K562 treated with DMSO at 1 percent for 4 hours (cell line): ENCODE measurements around the gene DISP2. TPM values are rescaled to one million over a fixed set of nuclear protein-coding genes. Genes with fewer than 3 reads are reported as not detected.

ENCODE experiments used
- total RNA-seq: library from RNA; unstranded; fragments of 300-600 nt; gene quantifications from 2 replicates; pipeline ENCODE4 v1.2.3, GENCODE V29; 2022; ENCODE audit not compliant: insufficient read depth

DISP2 gene, protein sequence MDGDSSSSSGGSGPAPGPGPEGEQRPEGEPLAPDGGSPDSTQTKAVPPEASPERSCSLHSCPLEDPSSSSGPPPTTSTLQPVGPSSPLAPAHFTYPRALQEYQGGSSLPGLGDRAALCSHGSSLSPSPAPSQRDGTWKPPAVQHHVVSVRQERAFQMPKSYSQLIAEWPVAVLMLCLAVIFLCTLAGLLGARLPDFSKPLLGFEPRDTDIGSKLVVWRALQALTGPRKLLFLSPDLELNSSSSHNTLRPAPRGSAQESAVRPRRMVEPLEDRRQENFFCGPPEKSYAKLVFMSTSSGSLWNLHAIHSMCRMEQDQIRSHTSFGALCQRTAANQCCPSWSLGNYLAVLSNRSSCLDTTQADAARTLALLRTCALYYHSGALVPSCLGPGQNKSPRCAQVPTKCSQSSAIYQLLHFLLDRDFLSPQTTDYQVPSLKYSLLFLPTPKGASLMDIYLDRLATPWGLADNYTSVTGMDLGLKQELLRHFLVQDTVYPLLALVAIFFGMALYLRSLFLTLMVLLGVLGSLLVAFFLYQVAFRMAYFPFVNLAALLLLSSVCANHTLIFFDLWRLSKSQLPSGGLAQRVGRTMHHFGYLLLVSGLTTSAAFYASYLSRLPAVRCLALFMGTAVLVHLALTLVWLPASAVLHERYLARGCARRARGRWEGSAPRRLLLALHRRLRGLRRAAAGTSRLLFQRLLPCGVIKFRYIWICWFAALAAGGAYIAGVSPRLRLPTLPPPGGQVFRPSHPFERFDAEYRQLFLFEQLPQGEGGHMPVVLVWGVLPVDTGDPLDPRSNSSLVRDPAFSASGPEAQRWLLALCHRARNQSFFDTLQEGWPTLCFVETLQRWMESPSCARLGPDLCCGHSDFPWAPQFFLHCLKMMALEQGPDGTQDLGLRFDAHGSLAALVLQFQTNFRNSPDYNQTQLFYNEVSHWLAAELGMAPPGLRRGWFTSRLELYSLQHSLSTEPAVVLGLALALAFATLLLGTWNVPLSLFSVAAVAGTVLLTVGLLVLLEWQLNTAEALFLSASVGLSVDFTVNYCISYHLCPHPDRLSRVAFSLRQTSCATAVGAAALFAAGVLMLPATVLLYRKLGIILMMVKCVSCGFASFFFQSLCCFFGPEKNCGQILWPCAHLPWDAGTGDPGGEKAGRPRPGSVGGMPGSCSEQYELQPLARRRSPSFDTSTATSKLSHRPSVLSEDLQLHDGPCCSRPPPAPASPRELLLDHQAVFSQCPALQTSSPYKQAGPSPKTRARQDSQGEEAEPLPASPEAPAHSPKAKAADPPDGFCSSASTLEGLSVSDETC (N-terminal part only)
- not detected in 2 replicates for total RNA-seq

DNA sequence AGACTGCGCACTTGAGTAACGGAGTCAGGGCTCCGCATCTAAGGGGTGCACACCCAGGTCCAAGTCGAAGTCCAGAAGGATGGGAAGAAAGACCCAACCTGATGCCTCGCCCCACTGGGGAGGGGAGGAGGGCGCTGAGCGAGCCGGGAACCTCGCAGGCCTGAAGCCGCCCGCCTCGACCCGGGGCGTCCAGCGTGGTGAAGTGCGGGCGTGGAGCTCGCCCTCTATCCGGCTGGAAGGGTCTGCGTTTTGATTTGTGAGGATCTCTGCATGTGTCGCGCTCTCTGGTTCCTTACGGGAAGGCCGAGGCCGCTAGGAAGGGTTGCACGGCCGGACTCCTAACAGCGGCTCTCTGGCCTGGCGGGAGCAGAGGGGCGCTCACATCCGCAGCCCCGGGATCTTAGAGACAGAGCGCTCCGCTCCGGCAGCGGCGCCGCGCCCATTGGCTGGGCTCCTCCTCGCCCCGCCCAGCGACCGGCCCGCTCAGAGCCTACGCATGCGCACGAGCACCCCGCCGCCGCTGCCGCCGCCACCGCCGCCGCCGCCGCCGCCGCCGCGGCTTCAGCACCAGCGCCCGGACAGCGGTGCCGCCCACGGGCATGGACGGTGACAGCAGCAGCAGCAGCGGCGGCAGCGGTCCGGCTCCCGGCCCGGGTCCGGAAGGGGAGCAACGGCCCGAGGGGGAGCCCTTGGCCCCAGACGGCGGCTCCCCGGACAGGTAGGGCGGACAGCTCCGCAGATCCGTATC is at the start of gene DISP2:
Gene DISP2 (plus strand): TSS at position 497 of the 748 bp plus-strand sequence. CDS start 103 bp downstream, at position 600.

DNA sequence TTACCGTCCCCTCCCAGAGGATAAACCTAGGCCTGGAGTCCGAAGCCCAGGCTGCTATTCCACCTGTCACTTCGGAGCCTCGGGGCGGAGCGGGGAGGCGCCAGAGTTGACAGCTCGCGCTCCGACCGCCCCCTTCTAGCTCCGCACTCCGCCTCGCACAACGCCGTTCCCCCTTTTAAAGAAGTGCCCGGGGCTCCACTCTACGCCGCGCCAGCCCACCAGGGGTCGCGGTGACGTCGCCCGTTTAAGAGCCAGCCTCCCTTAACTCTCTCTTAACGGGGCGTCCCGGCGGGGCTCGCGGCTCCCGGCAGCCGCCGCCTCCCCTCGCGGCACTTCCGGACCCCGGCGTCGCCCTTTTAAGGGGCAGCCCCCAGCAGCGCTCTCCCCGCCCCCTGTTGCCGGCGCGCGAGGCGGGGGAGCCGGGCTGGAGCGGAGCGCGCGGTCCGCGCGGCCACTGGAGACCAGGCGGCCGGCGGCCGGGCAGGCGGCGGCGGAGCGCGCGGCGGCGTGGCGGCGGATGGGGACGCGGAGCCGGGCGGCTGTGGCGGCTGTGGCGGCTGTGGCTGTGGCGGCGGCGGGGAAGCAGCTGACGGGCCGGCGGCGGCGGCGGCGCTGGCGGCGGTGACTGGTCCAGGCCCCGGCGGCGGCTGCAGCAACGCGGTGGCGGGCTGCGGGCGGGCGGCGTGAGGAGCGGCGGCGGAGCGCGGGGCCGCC is 34.6 kb upstream of the DISP2 start, which contains the start of gene INAFM2:
Gene INAFM2 (plus strand): TSS at position 454 of the 714 bp plus-strand sequence. CDS start 364 bp downstream, outside the sequence.

DNA sequence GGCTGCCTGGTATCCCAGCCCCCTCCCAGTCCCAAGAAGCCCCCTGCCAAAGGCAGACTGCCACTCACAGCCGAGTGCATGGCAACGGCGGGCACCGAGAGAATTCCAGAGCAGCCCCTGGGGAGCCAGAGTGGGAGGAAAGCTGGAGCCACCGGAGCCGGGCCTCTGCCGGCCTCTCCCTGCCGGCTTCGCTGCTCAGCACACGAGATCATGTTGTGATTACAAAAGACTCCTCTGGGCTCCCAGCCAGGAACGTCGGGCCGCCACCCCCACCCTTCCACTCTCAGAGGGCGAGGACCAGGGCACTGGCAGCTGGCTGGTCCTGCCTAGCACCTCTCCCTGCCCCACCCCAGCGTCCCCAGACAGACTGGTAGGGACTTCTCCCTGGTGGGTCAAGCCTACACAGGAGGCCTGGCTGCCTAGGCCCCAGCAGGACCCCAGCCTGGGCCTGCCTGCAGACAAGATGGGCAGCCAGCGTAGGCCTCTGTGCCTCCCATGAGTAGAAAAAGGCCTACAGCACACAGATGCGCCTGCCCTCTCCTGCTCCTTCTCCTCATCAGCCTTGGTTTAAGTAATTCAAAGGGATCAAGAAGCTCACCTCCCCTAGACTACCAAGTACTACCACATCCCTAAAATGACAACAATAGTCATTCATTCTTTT is 17.1 kb upstream of the DISP2 start, which contains the start of gene CCDC9B:
Gene CCDC9B (minus strand): TSS at position 200 of the 661 bp plus-strand sequence. CDS start 120 bp downstream, at position 80.

DNA sequence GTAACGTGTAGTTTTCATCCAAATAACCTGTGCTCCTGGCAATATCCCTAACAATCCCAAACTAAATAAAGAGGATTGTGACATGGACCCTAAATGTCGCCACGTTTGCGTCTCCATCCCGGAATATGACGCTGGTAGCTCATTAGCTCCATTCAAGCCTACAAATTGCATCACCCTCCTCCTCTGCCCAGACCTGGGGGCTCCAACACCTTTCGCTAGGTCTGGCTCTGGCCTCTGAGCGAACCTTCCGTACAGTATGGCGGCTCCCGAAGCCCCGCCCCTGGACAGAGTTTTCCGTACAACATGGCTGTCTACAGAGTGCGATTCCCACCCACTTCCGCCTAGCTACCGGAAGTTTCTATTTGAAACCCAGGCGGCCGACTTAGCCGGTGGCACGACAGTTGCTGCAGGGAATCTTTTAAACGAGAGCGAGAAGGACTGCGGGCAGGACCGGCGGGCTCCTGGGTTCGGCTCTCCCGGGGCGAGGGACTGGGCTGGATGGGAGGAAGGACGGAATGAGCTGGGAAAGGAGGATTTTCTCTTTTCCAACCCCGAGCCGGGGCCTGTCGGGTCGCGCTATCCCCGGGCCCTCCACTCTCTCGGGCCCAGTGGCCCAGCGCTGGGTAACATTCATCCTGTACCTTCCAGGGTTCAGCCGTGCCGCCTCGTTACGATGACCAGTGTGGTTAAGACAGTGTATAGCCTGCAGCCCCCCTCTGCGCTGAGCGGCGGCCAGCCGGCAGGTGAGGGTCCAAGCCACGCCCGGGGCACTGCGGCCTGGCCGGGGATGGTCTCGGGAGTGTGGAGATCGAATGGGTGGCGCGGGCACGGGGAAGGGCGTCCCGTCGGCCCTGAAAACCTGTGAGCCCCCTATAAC is 24.8 kb downstream of the DISP2 start, which contains the start of gene KNSTRN:
Gene KNSTRN (plus strand): TSS at position 142 of the 877 bp plus-strand sequence. CDS start 115 bp downstream, at position 257.

DNA sequence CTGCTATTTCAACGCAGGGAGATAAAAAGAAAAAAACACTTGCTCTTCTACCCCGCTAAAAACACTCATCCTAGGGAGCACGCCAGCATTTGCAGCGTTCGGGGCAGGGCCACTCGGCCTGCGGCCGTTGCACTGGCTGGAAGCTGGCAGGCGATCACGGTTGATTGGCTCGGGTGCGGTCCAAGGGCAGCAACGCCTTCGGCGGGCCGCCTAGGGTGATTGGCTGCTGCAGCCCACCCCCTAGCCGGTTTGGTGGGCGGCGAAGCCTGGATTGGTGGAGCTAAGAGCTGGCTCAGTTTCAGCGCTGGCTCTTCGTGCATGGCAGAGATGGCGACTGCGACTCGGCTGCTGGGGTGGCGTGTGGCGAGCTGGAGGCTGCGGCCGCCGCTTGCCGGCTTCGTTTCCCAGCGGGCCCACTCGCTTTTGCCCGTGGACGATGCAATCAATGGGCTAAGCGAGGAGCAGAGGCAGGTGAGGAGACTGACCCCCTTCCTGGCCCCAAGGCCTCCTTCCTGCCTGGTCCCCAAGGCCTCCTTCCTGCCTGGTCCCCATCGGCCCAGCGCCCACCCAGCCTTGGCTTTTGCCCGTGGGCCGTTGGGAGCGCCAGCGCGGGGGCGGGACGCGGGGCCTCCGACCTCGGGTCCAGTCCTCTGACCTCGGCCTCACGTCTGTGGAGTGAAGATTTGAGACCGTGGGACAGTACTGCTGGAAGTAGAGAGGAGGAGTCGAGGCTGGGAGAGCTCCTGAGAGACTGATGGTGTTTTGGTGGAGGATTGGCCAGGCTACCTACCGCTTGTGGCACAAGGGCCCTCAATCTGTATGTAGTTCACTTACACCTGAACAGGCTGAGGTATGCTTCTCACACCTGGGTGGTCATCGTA is 47.7 kb downstream of the DISP2 start, which contains the start of gene IVD:
Gene IVD (plus strand): TSS at position 295 of the 881 bp plus-strand sequence. CDS start 33 bp downstream, at position 328.

Other genes starting within 250 kb of the DISP2 start
- 6.7 and 9.7 TPM in 2 replicates for gene BMF, start 249.3 kb upstream of the DISP2 start, total RNA-seq
- 27.4 and 37.9 TPM in 2 replicates for gene BUB1B, start 197.2 kb upstream of the DISP2 start, total RNA-seq
- 0.36 TPM in 1 of 2 replicates, not detected in the other for gene PAK6, start 119.2 kb upstream of the DISP2 start, total RNA-seq
- 1.1 TPM in 1 of 2 replicates, not detected in the other for gene ANKRD63, start 75.2 kb upstream of the DISP2 start, total RNA-seq
- gene PLCB2, start 50.3 kb upstream of the DISP2 start, total RNA-seq: 9.6 and 13.9 TPM in 2 replicates
- gene INAFM2, start 34.5 kb upstream of the DISP2 start, total RNA-seq: 17.2 and 18.2 TPM in 2 replicates
- 0.57 TPM in 1 of 2 replicates, not detected in the other for gene CCDC9B, start 17.3 kb upstream of the DISP2 start, total RNA-seq
- not detected in 2 replicates for gene PHGR1, start 7.2 kb upstream of the DISP2 start, total RNA-seq
- gene KNSTRN, start 24.5 kb downstream of the DISP2 start, total RNA-seq: 14.9 and 20.8 TPM in 2 replicates
- 1.9 and 3.5 TPM in 2 replicates for gene IVD, start 47.6 kb downstream of the DISP2 start, total RNA-seq
- 16.6 and 25.0 TPM in 2 replicates for gene BAHD1, start 82.7 kb downstream of the DISP2 start, total RNA-seq
- 10.2 and 12.4 TPM in 2 replicates for gene CHST14, start 112.8 kb downstream of the DISP2 start, total RNA-seq
- 17.2 and 26.3 TPM in 2 replicates for gene CCDC32, start 206.8 kb downstream of the DISP2 start, total RNA-seq
- gene RPUSD2, start 211.1 kb downstream of the DISP2 start, total RNA-seq: 9.7 and 9.8 TPM in 2 replicates
- gene KNL1, start 236.0 kb downstream of the DISP2 start, total RNA-seq: 19.5 and 20.2 TPM in 2 replicates